Keratinocyte (primary cell): Measurements from ENCODE around the gene SYNDIG1. TPM values are rescaled to one million over a fixed set of nuclear protein-coding genes. Genes with fewer than 3 reads are reported as not detected.

Experiments
- DNase-seq: peaks from one replicate; pipeline ENCODE4 v3.0.0-alpha.2; 2011; ENCODE audit warnings: low read depth, missing footprints, low spot score
- FAIRE-seq: peaks from 2 replicates; lab custom pipeline; 2011; peaks lifted over from hg19 to GRCh38; lab: Jason Lieb, UNC
- H2AFZ ChIP-seq: 2 replicates; pipeline ENCODE4 v1.6.0; 2012; ENCODE audit warnings: low read length, control low read depth, inconsistent platforms; ENCODE audit not compliant: control insufficient read depth
- H3K27ac ChIP-seq: 2 replicates; pipeline ENCODE4 v1.5.1; 2011; ENCODE audit warnings: low read length; ENCODE audit not compliant: control insufficient read depth, insufficient read depth
- H3K27me3 ChIP-seq: 3 replicates; pipeline ENCODE4 v1.6.0; 2011; ENCODE audit warnings: low read length; ENCODE audit not compliant: control insufficient read depth, insufficient read depth; ENCODE audit errors: extremely low read depth
- H3K36me3 ChIP-seq, 2 experiments: 2 replicates in 1 of 2; 3 replicates in 1 of 2; pipeline ENCODE4 v1.5.1; 2011; ENCODE audit warnings: low read length in 2 of 2, mild to moderate bottlenecking in 1 of 2; ENCODE audit not compliant: control insufficient read depth in 2 of 2, insufficient read depth in 2 of 2; ENCODE audit errors: extremely low read depth in 1 of 2
- H3K4me1 ChIP-seq: 3 replicates; pipeline ENCODE4 v1.5.1; 2011; ENCODE audit warnings: low read length; ENCODE audit not compliant: control insufficient read depth, insufficient read depth; ENCODE audit errors: extremely low read depth
- H3K4me2 ChIP-seq: 3 replicates; pipeline ENCODE4 v1.6.0; 2011; ENCODE audit warnings: low read depth, low read length; ENCODE audit not compliant: control insufficient read depth, insufficient read depth; ENCODE audit errors: extremely low read depth
- H3K4me3 ChIP-seq, 3 experiments: fragments of 200-600 bp in 1 of 3; sonication (generic) in 1 of 3; 2 replicates in 2 of 3; 3 replicates in 1 of 3; pipeline ENCODE4 v1.5.1; 2011 to 2016; ENCODE audit warnings: low read length in 3 of 3, mild to moderate bottlenecking in 3 of 3, control low read depth in 2 of 3, inconsistent platforms in 1 of 3, low read depth in 1 of 3, mixed read lengths in 1 of 3, mixed run types in 1 of 3, moderate library complexity in 1 of 3; ENCODE audit not compliant: control insufficient read depth in 2 of 3, insufficient read depth in 2 of 3; ENCODE audit errors: extremely low read depth in 1 of 3
- H3K79me2 ChIP-seq: 2 replicates; pipeline ENCODE4 v1.6.0; 2012; ENCODE audit warnings: low read length; ENCODE audit not compliant: control insufficient read depth, insufficient read depth
- H3K9ac ChIP-seq: 3 replicates; pipeline ENCODE4 v1.6.0; 2011; ENCODE audit warnings: low read length; ENCODE audit not compliant: control insufficient read depth, insufficient read depth; ENCODE audit errors: extremely low read depth
- H3K9me1 ChIP-seq: 3 replicates; pipeline ENCODE4 v1.6.0; 2011; ENCODE audit warnings: low read length; ENCODE audit not compliant: control insufficient read depth, insufficient read depth; ENCODE audit errors: extremely low read depth
- H3K9me3 ChIP-seq: 2 replicates; pipeline ENCODE4 v1.5.1; 2012; ENCODE audit warnings: low read depth, low read length; ENCODE audit not compliant: control insufficient read depth
- H4K20me1 ChIP-seq: 3 replicates; pipeline ENCODE4 v1.6.0; 2011; ENCODE audit warnings: low read length; ENCODE audit not compliant: control insufficient read depth, insufficient read depth; ENCODE audit errors: extremely low read depth
- EZH2 ChIP-seq: IDR thresholded peaks from one replicate; pipeline ENCODE4 v1.6.1; 2012; ENCODE audit warnings: inconsistent platforms, mild to moderate bottlenecking, low read length, moderate library complexity
- dilution Hi-C: fragments of 300-500 bp; cut with MboI; formaldehyde crosslinking; loops from one replicate; pipeline ENCODE4 v1.7.0; 2020; ENCODE audit warnings: low sequenced_read_pairs; ENCODE audit not compliant: extremely low pct_ligation_motif_present
- polyA plus RNA-seq, 5 experiments: library from polyadenylated mRNA; depleted of rRNA in 3 of 5; stranded (reverse) in 3 of 5; stranded (forward) in 1 of 5; unstranded in 1 of 5; fragments of >200 nt; gene quantifications; 1 replicate in 1 of 5; 2 replicates in 3 of 5; 3 replicates in 1 of 5; pipeline versions ENCODE4 v1.2.1 to v1.2.3, GENCODE V29; 2011 to 2012; ENCODE audit warnings: missing spikeins in 2 of 5, low read depth in 1 of 5, low replicate concordance in 1 of 5
- TF ChIP-seq, protein P1 (sequence below), 3 experiments: IDR thresholded peaks in 1 of 3; conservative IDR thresholded peaks in 1 of 3; optimal IDR thresholded peaks in 1 of 3; 2 replicates in 2 of 3; 3 replicates in 1 of 3; pipeline versions ENCODE3 to v1.5.1; 2011; ENCODE audit warnings: low read length in 3 of 3, mild to moderate bottlenecking in 3 of 3, moderate library complexity in 2 of 3, control low read depth in 1 of 3, inconsistent platforms in 1 of 3; ENCODE audit not compliant: insufficient read depth in 2 of 3; ENCODE audit errors: extremely low read depth in 1 of 3

Gene SYNDIG1
- polyA plus RNA-seq, 1 donor (not counting 4 experiments of a cell fraction or from before 2014, with no cell fraction given): 0.38 TPM

DNA sequence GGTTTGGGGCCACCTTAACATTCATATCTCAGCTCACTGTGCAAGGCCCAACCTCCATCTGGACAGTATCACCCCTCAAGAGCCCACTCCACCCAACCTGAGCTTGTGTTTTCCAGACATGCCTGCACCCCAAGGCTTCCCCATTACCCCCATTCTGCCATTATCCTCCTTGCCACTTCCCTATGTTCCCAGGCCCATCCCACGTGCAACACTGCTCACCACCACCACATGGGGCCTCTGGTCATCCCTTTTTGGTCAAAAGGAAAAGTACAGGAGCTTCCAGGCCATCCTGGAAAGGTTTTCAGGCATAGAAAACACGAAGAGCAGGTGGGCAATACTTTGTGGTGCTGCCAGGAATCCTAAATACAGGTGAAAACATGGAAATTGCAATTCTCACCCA, 140.3 kb downstream of the SYNDIG1 start:
- Histone ChIP-seq H2AFZ (no peak overlapping the region), H3K4me2 (no peak overlapping the region), H3K79me2 (no peaks in the 10 kb centered on the region), H3K9ac (no peak overlapping the region), H3K27ac (no peak overlapping the region), H3K27me3 (no peaks in the 10 kb centered on the region), H3K36me3 (no peaks in the 10 kb centered on the region), H3K4me3 (no peak overlapping the region), H4K20me1 (no peaks in the 10 kb centered on the region), H3K9me3 (no peaks in the 10 kb centered on the region), H3K4me1 (peaks cover 2% of the 10 kb centered on the region), H3K9me1 (no peaks in the 10 kb centered on the region)
- DNase-seq: no peak
- dilution Hi-C loops: loop anchor here (5.0 kb wide), 1 partner anchor 38 kb away; no protein-coding TSS in a partner anchor
- TF ChIP-seq, protein P1, sequence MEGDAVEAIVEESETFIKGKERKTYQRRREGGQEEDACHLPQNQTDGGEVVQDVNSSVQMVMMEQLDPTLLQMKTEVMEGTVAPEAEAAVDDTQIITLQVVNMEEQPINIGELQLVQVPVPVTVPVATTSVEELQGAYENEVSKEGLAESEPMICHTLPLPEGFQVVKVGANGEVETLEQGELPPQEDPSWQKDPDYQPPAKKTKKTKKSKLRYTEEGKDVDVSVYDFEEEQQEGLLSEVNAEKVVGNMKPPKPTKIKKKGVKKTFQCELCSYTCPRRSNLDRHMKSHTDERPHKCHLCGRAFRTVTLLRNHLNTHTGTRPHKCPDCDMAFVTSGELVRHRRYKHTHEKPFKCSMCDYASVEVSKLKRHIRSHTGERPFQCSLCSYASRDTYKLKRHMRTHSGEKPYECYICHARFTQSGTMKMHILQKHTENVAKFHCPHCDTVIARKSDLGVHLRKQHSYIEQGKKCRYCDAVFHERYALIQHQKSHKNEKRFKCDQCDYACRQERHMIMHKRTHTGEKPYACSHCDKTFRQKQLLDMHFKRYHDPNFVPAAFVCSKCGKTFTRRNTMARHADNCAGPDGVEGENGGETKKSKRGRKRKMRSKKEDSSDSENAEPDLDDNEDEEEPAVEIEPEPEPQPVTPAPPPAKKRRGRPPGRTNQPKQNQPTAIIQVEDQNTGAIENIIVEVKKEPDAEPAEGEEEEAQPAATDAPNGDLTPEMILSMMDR (optimal IDR thresholded peaks at IDR 0.05 in 1 of 3, IDR thresholded peaks at IDR 0.05 in 1 of 3, conservative IDR thresholded peaks at IDR 0.05 in 1 of 3; ENCODE audit: extremely low read depth in 1 of 3, insufficient read depth in 2 of 3, low read length in 3 of 3): no peak
- TF ChIP-seq EZH2: no peak
- FAIRE-seq: no peak

DNA sequence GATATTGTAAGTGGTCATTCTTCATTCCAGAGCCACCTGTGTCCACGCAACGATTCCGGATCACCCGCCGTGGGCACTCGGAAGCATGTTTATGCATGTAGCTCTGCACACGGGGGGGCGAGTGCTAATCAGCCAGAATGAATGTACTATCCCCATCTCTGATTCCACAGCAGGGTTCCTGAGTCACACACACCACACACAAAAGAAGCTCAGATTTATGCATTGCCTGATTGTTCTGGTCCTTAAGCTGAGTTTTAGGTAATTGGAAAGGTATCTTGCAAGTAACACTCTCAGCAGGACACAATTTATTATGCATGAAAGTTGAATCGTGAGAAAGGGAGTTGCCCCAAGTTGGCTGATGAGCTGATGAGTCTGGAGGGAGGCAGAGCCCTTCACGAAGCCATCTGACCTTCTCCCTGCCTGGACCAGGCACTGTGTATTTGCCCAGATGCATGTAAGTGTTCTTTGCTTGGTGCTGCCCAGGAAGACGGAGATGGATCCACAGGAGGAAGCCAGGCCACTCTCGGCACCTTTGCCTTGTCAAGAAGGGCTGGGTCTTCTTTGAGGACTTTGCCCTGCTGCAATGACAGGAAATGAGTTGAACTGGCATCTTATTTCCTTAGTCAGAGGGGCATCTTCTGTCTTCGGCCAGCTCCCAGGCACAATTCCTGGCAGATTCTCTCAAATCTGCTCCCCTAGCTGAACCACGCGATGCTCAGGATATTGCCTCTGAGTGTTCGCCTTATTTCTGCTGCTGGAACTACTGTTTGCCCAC, 141.1 kb downstream of the SYNDIG1 start:
- no peak for FAIRE-seq

More for the DNA sequence above, 141.1 kb downstream of the SYNDIG1 start:
- peaks cover 2% of the 10 kb centered on the region for H3K4me1 ChIP-seq
- no peak overlapping the region for H2AFZ ChIP-seq
- H3K4me2 ChIP-seq: no peak overlapping the region
- no peak overlapping the region for H3K4me3 ChIP-seq
- H3K9ac ChIP-seq: no peak overlapping the region
- peak; percentile 15 for DNase-seq
- no peaks in the 10 kb centered on the region for H3K36me3 ChIP-seq
- no peaks in the 10 kb centered on the region for H3K79me2 ChIP-seq
- no peaks in the 10 kb centered on the region for H4K20me1 ChIP-seq
- no peaks in the 10 kb centered on the region for H3K9me1 ChIP-seq
- TF ChIP-seq, protein P1 (optimal IDR thresholded peaks at IDR 0.05 in 1 of 3, IDR thresholded peaks at IDR 0.05 in 1 of 3, conservative IDR thresholded peaks at IDR 0.05 in 1 of 3; ENCODE audit: extremely low read depth in 1 of 3, insufficient read depth in 2 of 3, low read length in 3 of 3): no peak
- no peak for TF ChIP-seq EZH2
- dilution Hi-C loops: loop anchor here (5.0 kb wide), 1 partner anchor 37 kb away; no protein-coding TSS in a partner anchor
- H3K27me3 ChIP-seq: no peaks in the 10 kb centered on the region
- H3K27ac ChIP-seq: no peak overlapping the region
- H3K9me3 ChIP-seq: no peaks in the 10 kb centered on the region
